Ishikawa (cell line): ENCODE measurements around the gene ZNF23.

Experiments used
- CEBPB ChIP-seq: IDR thresholded peaks from 2 replicates; pipeline ENCODE4 v1.6.1; 2012
- CREB1 ChIP-seq: IDR thresholded peaks from 2 replicates; pipeline ENCODE4 v1.6.1; 2012; ENCODE audit warnings: low read depth
- EGR1 ChIP-seq: IDR thresholded peaks from 2 replicates; pipeline ENCODE4 v1.6.1; 2012
- EP300 ChIP-seq: IDR thresholded peaks from 2 replicates; pipeline ENCODE4 v1.6.1; 2012; ENCODE audit warnings: borderline replicate concordance
- FOXM1 ChIP-seq: IDR thresholded peaks from 2 replicates; pipeline ENCODE4 v1.6.1; 2012; ENCODE audit warnings: low read depth, borderline replicate concordance
- MAX ChIP-seq: IDR thresholded peaks from 2 replicates; pipeline ENCODE4 v1.6.1; 2012
- NFIC ChIP-seq: IDR thresholded peaks from 2 replicates; pipeline ENCODE4 v1.6.1; 2012
- RAD21 ChIP-seq: IDR thresholded peaks from 2 replicates; pipeline ENCODE4 v1.6.1; 2012; ENCODE audit warnings: low read depth
- TAF1 ChIP-seq: IDR thresholded peaks from 2 replicates; pipeline ENCODE4 v1.6.1; 2012; ENCODE audit warnings: low read depth, mild to moderate bottlenecking
- TCF12 ChIP-seq: IDR thresholded peaks from 2 replicates; pipeline ENCODE4 v1.6.1; 2012; ENCODE audit warnings: low read depth
- TEAD4 ChIP-seq: IDR thresholded peaks from 2 replicates; pipeline ENCODE4 v1.6.1; 2012
- USF1 ChIP-seq: IDR thresholded peaks from 2 replicates; pipeline ENCODE4 v1.6.1; 2012
- YY1 ChIP-seq: IDR thresholded peaks from 2 replicates; pipeline ENCODE4 v1.6.1; 2012; ENCODE audit warnings: low read depth
- ZBTB7A ChIP-seq: IDR thresholded peaks from 2 replicates; pipeline ENCODE4 v1.6.1; 2012; ENCODE audit warnings: low read depth
- TF ChIP-seq, protein P1 (sequence below): IDR thresholded peaks from 2 replicates; pipeline ENCODE4 v1.6.1; 2012; ENCODE audit warnings: low read depth, mild to moderate bottlenecking

The ZNF23 gene

GRCh38 chr16:71426880-71427615 lies 35.0 kb downstream of the ZNF23 start:
- no peak for TF ChIP-seq YY1
- no peak for TF ChIP-seq CEBPB
- TF ChIP-seq NFIC: no peak
- TF ChIP-seq MAX: no peak
- TF ChIP-seq CREB1: no peak
- TF ChIP-seq TCF12: no peak
- TF ChIP-seq EP300: no peak
- TF ChIP-seq TAF1: no peak
- no peak for TF ChIP-seq FOXM1
- TF ChIP-seq USF1: no peak

GRCh38 chr16:71426069-71426879 lies 35.8 kb downstream of the ZNF23 start:
- TF ChIP-seq YY1 (no peak), TCF12 (no peak), USF1 (no peak), MAX (no peak), EP300 (no peak), FOXM1 (no peak), CREB1 (no peak), TEAD4 (no peak), CEBPB (no peak), TAF1 (no peak), EGR1 (no peak), RAD21 (no peak)

DNA sequence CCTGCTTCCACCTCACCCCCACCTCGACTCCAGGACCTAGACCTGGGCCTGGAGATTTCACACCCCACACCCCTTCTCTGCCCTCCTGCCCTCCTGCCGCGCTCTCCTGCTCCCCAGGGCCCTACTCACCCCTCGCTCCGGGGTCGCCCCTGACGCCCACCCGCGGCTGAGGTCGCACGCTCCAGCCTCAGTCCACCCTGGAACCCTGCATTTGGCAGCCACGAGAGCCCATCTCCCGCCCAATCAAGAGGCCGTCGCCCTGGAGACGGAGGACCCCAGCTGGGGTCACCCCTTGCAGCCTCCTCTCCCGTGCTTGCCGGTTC lies 36.3 kb downstream of the ZNF23 start:
- TF ChIP-seq ZBTB7A (no peak), RAD21 (no peak), CEBPB (no peak), TAF1 (no peak), NFIC (no peak), USF1 (no peak), EGR1 (no peak), FOXM1 (no peak), CREB1 (no peak), TCF12 (no peak), MAX (no peak)
- TF ChIP-seq, protein P1, sequence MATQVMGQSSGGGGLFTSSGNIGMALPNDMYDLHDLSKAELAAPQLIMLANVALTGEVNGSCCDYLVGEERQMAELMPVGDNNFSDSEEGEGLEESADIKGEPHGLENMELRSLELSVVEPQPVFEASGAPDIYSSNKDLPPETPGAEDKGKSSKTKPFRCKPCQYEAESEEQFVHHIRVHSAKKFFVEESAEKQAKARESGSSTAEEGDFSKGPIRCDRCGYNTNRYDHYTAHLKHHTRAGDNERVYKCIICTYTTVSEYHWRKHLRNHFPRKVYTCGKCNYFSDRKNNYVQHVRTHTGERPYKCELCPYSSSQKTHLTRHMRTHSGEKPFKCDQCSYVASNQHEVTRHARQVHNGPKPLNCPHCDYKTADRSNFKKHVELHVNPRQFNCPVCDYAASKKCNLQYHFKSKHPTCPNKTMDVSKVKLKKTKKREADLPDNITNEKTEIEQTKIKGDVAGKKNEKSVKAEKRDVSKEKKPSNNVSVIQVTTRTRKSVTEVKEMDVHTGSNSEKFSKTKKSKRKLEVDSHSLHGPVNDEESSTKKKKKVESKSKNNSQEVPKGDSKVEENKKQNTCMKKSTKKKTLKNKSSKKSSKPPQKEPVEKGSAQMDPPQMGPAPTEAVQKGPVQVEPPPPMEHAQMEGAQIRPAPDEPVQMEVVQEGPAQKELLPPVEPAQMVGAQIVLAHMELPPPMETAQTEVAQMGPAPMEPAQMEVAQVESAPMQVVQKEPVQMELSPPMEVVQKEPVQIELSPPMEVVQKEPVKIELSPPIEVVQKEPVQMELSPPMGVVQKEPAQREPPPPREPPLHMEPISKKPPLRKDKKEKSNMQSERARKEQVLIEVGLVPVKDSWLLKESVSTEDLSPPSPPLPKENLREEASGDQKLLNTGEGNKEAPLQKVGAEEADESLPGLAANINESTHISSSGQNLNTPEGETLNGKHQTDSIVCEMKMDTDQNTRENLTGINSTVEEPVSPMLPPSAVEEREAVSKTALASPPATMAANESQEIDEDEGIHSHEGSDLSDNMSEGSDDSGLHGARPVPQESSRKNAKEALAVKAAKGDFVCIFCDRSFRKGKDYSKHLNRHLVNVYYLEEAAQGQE: no peak

- TF ChIP-seq USF1: no peak
- no peak for TF ChIP-seq NFIC
- TF ChIP-seq ZBTB7A: no peak
- TF ChIP-seq EGR1: no peak
- TF ChIP-seq RAD21: no peak
- no peak for TF ChIP-seq TAF1
- no peak for TF ChIP-seq YY1
- TF ChIP-seq CEBPB: no peak
- TF ChIP-seq MAX: no peak
- no peak for TF ChIP-seq TCF12
- TF ChIP-seq, protein P1: no peak
- TF ChIP-seq TEAD4: no peak
Measured at GRCh38 chr16:71424626-71425025, 37.4 kb downstream of the ZNF23 start.
